Natural killer cell treated with Interleukin-12 subunit alpha and Interleukin-12 subunit beta and Interleukin-15 and Interleukin-18, amount 100 ng/mL, for 72 hours (primary cell): ENCODE results near the gene ARL5A. TPM values are rescaled to one million over a fixed set of nuclear protein-coding genes. Genes with fewer than 3 reads are reported as not detected.

ENCODE experiments used
- ATAC-seq, 2 donors: fragments of 150-1000 bp; cut with Tn5 transposase in 1 of 2; sonication (Bioruptor Pico), chemical (Tn5 transposase) in 1 of 2; 2 replicates each; pipeline ENCODE4 v1.10.0; 2021
- DNase-seq: peaks from one replicate; pipeline ENCODE4 v3.0.0; 2022; ENCODE audit warnings: low spot score
- H3K27ac Mint-ChIP-seq, 2 donors: 1 replicate in 1 of 2; 2 replicates in 1 of 2; pipeline ENCODE4 v1.8.0; 2022; ENCODE audit warnings: mixed read lengths in 2 of 2, mild to moderate bottlenecking in 1 of 2, moderate library complexity in 1 of 2
- H3K27me3 Mint-ChIP-seq, 2 donors: 1 replicate in 1 of 2; 2 replicates in 1 of 2; pipeline ENCODE4 v1.8.0; 2022; ENCODE audit warnings: mixed read lengths in 2 of 2
- H3K36me3 Mint-ChIP-seq: one replicate; pipeline ENCODE4 v1.8.0; 2022; ENCODE audit warnings: mixed read lengths
- H3K4me1 Mint-ChIP-seq, 2 donors: 1 replicate in 1 of 2; 2 replicates in 1 of 2; pipeline ENCODE4 v1.8.0; 2022; ENCODE audit warnings: low read depth in 2 of 2, mixed read lengths in 2 of 2, mild to moderate bottlenecking in 1 of 2
- H3K4me3 Mint-ChIP-seq: one replicate; pipeline ENCODE4 v1.8.0; 2022; ENCODE audit warnings: mixed read lengths
- H3K9me3 Mint-ChIP-seq: 2 replicates; pipeline ENCODE4 v1.8.0; 2022; ENCODE audit warnings: mixed read lengths
- total RNA-seq, 2 donors: library from RNA; stranded (reverse); gene quantifications; one replicate each; pipeline ENCODE4 v1.2.3, GENCODE V29; 2022

The ARL5A gene
- total RNA-seq, 2 donors from 2014 or later, result 45.5 to 68.2 TPM

DNA sequence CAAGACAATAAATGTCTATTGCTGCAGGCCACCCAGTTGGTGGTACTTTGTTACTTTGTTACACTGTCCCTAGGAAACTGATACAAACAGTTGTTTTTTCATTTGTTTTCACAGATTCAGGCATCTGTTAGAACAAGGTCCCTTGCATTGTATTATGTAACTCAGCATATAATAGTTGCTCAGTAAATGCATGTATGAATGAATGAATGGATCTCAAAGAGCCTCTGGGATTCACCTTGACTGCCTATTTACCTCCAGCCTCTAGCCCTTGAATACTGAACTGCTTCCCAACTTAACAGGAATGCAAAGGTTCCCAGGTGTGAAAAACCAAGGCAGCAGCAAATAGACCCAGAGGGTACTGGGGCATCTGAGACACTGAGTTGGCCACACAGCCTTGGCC is 66.5 kb downstream of the ARL5A start:
- H3K4me3 Mint-ChIP-seq, result no peak overlapping the region
- H3K27me3 Mint-ChIP-seq, result no peaks in the 10 kb centered on the region
- no peak for DNase-seq
- ATAC-seq, result no peak
- no peaks in the 10 kb centered on the region for H3K9me3 Mint-ChIP-seq
- H3K27ac Mint-ChIP-seq, result no peak overlapping the region
- H3K36me3 Mint-ChIP-seq, result no peaks in the 10 kb centered on the region
- H3K4me1 Mint-ChIP-seq, result peaks cover 28 to 29% of the 10 kb centered on the region in 2 donors

GRCh38 chr2:151761193-151761592 is 67.0 kb downstream of the ARL5A start:
- Mint-ChIP-seq H3K36me3 (no peaks in the 10 kb centered on the region), H3K4me3 (no peak overlapping the region), H3K4me1 (peaks cover 23 to 24% of the 10 kb centered on the region in 2 donors), H3K27me3 (no peaks in the 10 kb centered on the region), H3K9me3 (no peaks in the 10 kb centered on the region), H3K27ac (no peak overlapping the region)
- DNase-seq (no peak), ATAC-seq (no peak)

DNA sequence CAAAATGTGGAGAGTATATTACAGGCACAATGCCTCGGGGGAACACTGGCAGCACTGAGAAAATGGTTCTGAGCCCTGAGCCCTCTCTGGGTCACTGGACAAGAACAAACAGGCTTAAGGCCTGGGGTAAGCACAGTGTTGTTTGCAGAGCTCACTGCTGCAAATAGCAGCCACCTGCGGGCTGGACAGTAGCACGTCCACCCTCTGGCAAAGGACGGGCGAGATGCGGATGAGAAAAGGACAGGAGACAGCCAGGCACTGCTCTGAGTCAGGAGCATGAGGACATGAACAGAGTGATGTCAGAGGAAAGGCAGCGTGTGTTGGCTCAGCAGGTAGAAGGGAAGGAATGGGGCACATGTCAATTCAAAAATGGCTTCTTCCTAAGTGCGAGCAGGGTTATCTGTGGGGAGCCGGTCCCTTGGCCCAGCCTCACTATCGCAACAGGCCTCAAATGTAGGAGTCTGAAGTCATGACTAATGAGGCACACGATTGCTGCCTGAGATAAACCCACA is 68.0 kb downstream of the ARL5A start:
- Mint-ChIP-seq H3K4me1 (peaks cover 13 to 14% of the 10 kb centered on the region in 2 donors), H3K9me3 (no peaks in the 10 kb centered on the region), H3K27ac (no peak overlapping the region), H3K36me3 (no peaks in the 10 kb centered on the region), H3K4me3 (no peak overlapping the region), H3K27me3 (no peaks in the 10 kb centered on the region)
- ATAC-seq, result no peak
- no peak for DNase-seq

- no peak overlapping the region for H3K4me3 Mint-ChIP-seq
- no peaks in the 10 kb centered on the region for H3K27me3 Mint-ChIP-seq
- H3K27ac Mint-ChIP-seq, result no peak overlapping the region
- H3K9me3 Mint-ChIP-seq, result no peaks in the 10 kb centered on the region
- no peaks in the 10 kb centered on the region for H3K36me3 Mint-ChIP-seq
- peaks cover under 1 to 4% of the 10 kb centered on the region in 2 donors for H3K4me1 Mint-ChIP-seq
- no peak for ATAC-seq
- no peak for DNase-seq
Measured at GRCh38 chr2:151758744-151759143, 69.5 kb downstream of the ARL5A start.

GRCh38 chr2:151757861-151758260 is 70.4 kb downstream of the ARL5A start:
- ATAC-seq (no peak), DNase-seq (no peak)
- H3K9me3 Mint-ChIP-seq, result no peaks in the 10 kb centered on the region
- H3K27ac Mint-ChIP-seq, result no peak overlapping the region
- H3K4me1 Mint-ChIP-seq, result no peaks in the 10 kb centered on the region
- no peaks in the 10 kb centered on the region for H3K27me3 Mint-ChIP-seq
- no peak overlapping the region for H3K4me3 Mint-ChIP-seq
- H3K36me3 Mint-ChIP-seq, result no peaks in the 10 kb centered on the region

- H3K36me3 Mint-ChIP-seq, result no peaks in the 10 kb centered on the region
- H3K4me1 Mint-ChIP-seq, result no peaks in the 10 kb centered on the region
- H3K27ac Mint-ChIP-seq, result no peak overlapping the region
- DNase-seq (no peak), ATAC-seq (no peak)
- H3K4me3 Mint-ChIP-seq, result no peak overlapping the region
- no peaks in the 10 kb centered on the region for H3K27me3 Mint-ChIP-seq
- H3K9me3 Mint-ChIP-seq, result no peaks in the 10 kb centered on the region
Measured at GRCh38 chr2:151756820-151757219, 71.4 kb downstream of the ARL5A start.

DNA sequence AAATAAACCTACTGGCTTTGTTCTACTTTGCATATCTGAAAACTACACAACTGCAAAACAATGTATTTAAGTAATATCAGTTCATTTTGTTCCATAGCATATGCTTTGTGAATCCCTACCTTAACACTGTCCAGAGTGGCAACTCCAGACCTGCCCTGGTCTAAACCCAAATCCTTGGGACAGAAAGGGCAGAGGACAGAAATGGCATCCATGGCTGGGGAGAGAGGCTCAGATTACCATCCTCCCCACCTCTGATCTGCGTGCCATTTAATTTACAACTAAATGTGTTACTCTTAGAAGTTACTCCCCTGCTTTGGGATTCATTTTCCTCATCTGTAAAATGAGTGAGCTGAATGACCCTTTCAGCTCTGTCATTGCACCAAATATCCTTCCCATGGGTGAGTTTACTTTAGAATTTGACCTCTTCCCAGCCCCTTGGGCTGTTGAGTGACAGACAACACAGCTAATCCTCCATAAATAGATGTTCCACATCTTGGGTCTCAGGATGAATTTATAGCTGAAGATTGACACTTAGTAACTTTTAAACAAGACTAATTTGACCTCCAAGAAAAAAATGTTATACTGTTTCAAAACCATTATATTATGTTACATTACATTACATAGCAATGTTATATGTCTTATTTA is 73.8 kb downstream of the ARL5A start:
- Mint-ChIP-seq H3K36me3 (no peaks in the 10 kb centered on the region), H3K4me3 (no peak overlapping the region), H3K27me3 (no peaks in the 10 kb centered on the region), H3K4me1 (no peaks in the 10 kb centered on the region), H3K27ac (no peak overlapping the region), H3K9me3 (no peaks in the 10 kb centered on the region)
- ATAC-seq (no peak), DNase-seq (no peak)

GRCh38 chr2:151753540-151753939 is 74.7 kb downstream of the ARL5A start:
- no peaks in the 10 kb centered on the region for H3K9me3 Mint-ChIP-seq
- no peak overlapping the region for H3K27ac Mint-ChIP-seq
- H3K4me1 Mint-ChIP-seq, result no peaks in the 10 kb centered on the region
- no peak overlapping the region for H3K4me3 Mint-ChIP-seq
- H3K27me3 Mint-ChIP-seq, result no peaks in the 10 kb centered on the region
- no peak for DNase-seq
- H3K36me3 Mint-ChIP-seq, result no peaks in the 10 kb centered on the region
- ATAC-seq, result no peak

Other genes starting within 250 kb of the ARL5A start
- gene NEB, start 93.9 kb downstream of the ARL5A start, total RNA-seq, result 1 to 10 TPM in 1 of 2 donors, under 1 TPM in 1; 0.31 to 2.3 TPM